Liver (tissue), 9 donors: ENCODE measurements around the gene ST8SIA1. TPM values are rescaled to one million over a fixed set of nuclear protein-coding genes. Genes with fewer than 3 reads are reported as not detected.

ENCODE experiments used
- DNase-seq: peaks from one replicate; pipeline ENCODE4 v3.0.0-alpha.2; 2017; ENCODE audit warnings: low spot score
- H3K27ac ChIP-seq, 2 donors: one replicate each; pipeline ENCODE4 v1.7.0; 2013; ENCODE audit warnings: inconsistent platforms in 2 of 2, low read length in 2 of 2, control low read depth in 1 of 2, low read depth in 1 of 2, mild to moderate bottlenecking in 1 of 2
- H3K27me3 ChIP-seq, 4 donors: one replicate each; pipeline versions ENCODE4 v1.6.1 to v1.7.0; 2013; ENCODE audit warnings: low read length in 3 of 4, inconsistent platforms in 1 of 4, mild to moderate bottlenecking in 1 of 4, moderate library complexity in 1 of 4; ENCODE audit not compliant: control insufficient read depth in 4 of 4, insufficient read depth in 4 of 4
- H3K36me3 ChIP-seq, 4 donors: one replicate each; pipeline versions ENCODE4 v1.6.1 to v1.7.0; 2013; ENCODE audit warnings: low read length in 3 of 4, mild to moderate bottlenecking in 3 of 4, low read depth in 1 of 4, moderate library complexity in 1 of 4; ENCODE audit not compliant: control insufficient read depth in 4 of 4, insufficient read depth in 3 of 4
- H3K4me1 ChIP-seq, 4 donors: one replicate each; pipeline versions ENCODE4 v1.6.1 to v1.7.0; 2013; ENCODE audit warnings: low read length in 3 of 4, mild to moderate bottlenecking in 3 of 4, moderate library complexity in 1 of 4; ENCODE audit not compliant: control insufficient read depth in 4 of 4, insufficient read depth in 4 of 4
- H3K4me3 ChIP-seq, 3 donors: one replicate each; pipeline versions ENCODE4 v1.6.1 to v1.7.0; 2013; ENCODE audit warnings: low read length in 3 of 3, control low read depth in 1 of 3, low read depth in 1 of 3, mild to moderate bottlenecking in 1 of 3
- H3K9ac ChIP-seq, 2 donors: one replicate each; pipeline ENCODE4 v1.7.0; 2013; ENCODE audit warnings: low read length in 2 of 2, mild to moderate bottlenecking in 2 of 2, moderate library complexity in 2 of 2, control low read depth in 1 of 2, low read depth in 1 of 2
- H3K9me3 ChIP-seq, 4 donors: one replicate each; pipeline versions ENCODE4 v1.6.1 to v1.7.0; 2013; ENCODE audit warnings: low read length in 3 of 4; ENCODE audit not compliant: control insufficient read depth in 4 of 4
- EGR1 ChIP-seq, 2 donors: IDR thresholded peaks; 2 replicates each; pipeline ENCODE4 v1.6.1; 2016 to 2018; ENCODE audit warnings: antibody characterized with exemption in 2 of 2, low read depth in 2 of 2
- FOXA1 ChIP-seq: IDR thresholded peaks from 2 replicates; pipeline ENCODE4 v1.6.1; 2016; ENCODE audit warnings: antibody characterized with exemption
- FOXA2 ChIP-seq: IDR thresholded peaks from 2 replicates; pipeline ENCODE4 v1.6.1; 2016; ENCODE audit warnings: antibody characterized with exemption
- GABPA ChIP-seq, 2 donors: IDR thresholded peaks in 1 of 2; conservative IDR thresholded peaks in 1 of 2; 2 replicates each; pipeline ENCODE4 v1.6.1; 2016; ENCODE audit warnings: antibody characterized with exemption in 2 of 2, mild to moderate bottlenecking in 1 of 2, moderate library complexity in 1 of 2
- HNF4A ChIP-seq, 2 donors: conservative IDR thresholded peaks; 2 replicates each; pipeline ENCODE4 v1.6.1; 2016; ENCODE audit warnings: antibody characterized with exemption in 2 of 2, mild to moderate bottlenecking in 2 of 2
- HNF4G ChIP-seq: IDR thresholded peaks from 2 replicates; pipeline ENCODE4 v1.6.1; 2016; ENCODE audit warnings: antibody characterized with exemption
- JUND ChIP-seq, 2 donors: IDR thresholded peaks; 2 replicates each; pipeline ENCODE4 v1.6.1; 2016; ENCODE audit warnings: antibody characterized with exemption in 2 of 2
- NR2F2 ChIP-seq: IDR thresholded peaks from 2 replicates; pipeline ENCODE4 v1.6.1; 2016; ENCODE audit warnings: antibody characterized with exemption
- RAD21 ChIP-seq, 2 donors: IDR thresholded peaks; 2 replicates each; pipeline ENCODE4 v1.6.1; 2016; ENCODE audit warnings: antibody characterized with exemption in 2 of 2, mild to moderate bottlenecking in 2 of 2
- RXRA ChIP-seq, 2 donors: IDR thresholded peaks; 2 replicates each; pipeline ENCODE4 v1.6.1; 2017 to 2018; ENCODE audit warnings: antibody characterized with exemption in 2 of 2, mild to moderate bottlenecking in 1 of 2
- SP1 ChIP-seq: IDR thresholded peaks from 2 replicates; pipeline ENCODE4 v1.6.1; 2018; ENCODE audit warnings: antibody characterized with exemption, mild to moderate bottlenecking
- TAF1 ChIP-seq: conservative IDR thresholded peaks from 2 replicates; pipeline ENCODE4 v1.6.1; 2016; ENCODE audit warnings: antibody characterized with exemption, mild to moderate bottlenecking
- YY1 ChIP-seq: IDR thresholded peaks from 2 replicates; pipeline ENCODE4 v1.6.1; 2016; ENCODE audit warnings: antibody characterized with exemption, mild to moderate bottlenecking
- polyA plus RNA-seq, 2 donors: library from polyadenylated mRNA; stranded (reverse) in 1 of 2; unstranded in 1 of 2; fragments of 200-250 nt in 1 of 2; fragments of >200 nt in 1 of 2; fragmentation: Nextera tagmentation in 1 of 2; extraction: Ambion mirVana in 1 of 2; gene quantifications; one replicate each; pipeline versions ENCODE4 v1.2.1 to v1.2.3, GENCODE V29; 2013 to 2015
- total RNA-seq, 2 donors: library from RNA; depleted of rRNA; stranded (reverse); fragments of >200 nt; gene quantifications; one replicate each; pipeline ENCODE4 v1.2.3, GENCODE V29; 2014
- TF ChIP-seq, protein P1 (sequence below): IDR thresholded peaks from 2 replicates; pipeline ENCODE4 v1.6.1; 2016; ENCODE audit warnings: antibody characterized with exemption, mild to moderate bottlenecking
- TF ChIP-seq, protein P2 (sequence below): IDR thresholded peaks from 2 replicates; pipeline ENCODE4 v1.6.1; 2016; ENCODE audit warnings: antibody characterized with exemption
- TF ChIP-seq, protein P3 (sequence below): IDR thresholded peaks from 2 replicates; pipeline ENCODE4 v1.6.1; 2016; ENCODE audit warnings: antibody characterized with exemption
- TF ChIP-seq, protein P4 (sequence below): fragments of 150-350 bp; IDR thresholded peaks from 2 replicates; pipeline ENCODE4 v1.5.1; 2017; ENCODE audit warnings: improper control_type of control experiment, low read depth, low read length; ENCODE audit not compliant: missing input control
- donor health status: healthy.
- donor health status: healthy.
- donor health status: healthy.
- donor health status: healthy.
- donor health status: healthy.

Gene ST8SIA1
- total and polyA plus RNA-seq, 4 donors: 0.02 to 1.0 (median 0.17) TPM; not detected in 1

DNA sequence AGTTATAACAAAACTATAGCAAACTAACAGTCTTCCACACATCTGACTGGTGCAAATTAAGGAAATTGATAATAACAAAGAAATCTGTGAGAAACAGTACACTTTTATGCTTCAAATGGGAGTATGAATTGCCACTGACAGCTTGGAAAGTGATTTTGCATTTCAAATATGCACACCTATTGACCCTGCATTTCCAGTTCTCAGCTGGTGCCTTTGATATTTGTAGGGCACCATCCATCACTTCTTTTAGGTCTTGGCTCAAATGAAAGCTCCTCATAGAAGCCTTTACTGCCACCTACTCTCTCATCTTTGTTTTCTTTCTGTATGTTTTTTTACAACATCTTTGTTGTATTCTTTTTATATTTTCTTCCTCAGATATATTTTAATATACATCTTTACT is 125.1 kb downstream of the ST8SIA1 start:
- Histone ChIP-seq H3K27ac (no peak overlapping the region), H3K4me1 (no peaks in the 10 kb centered on the region), H3K9ac (no peak overlapping the region), H3K9me3 (peaks cover 0 to 2% (median 0%) of the 10 kb centered on the region in 4 donors), H3K4me3 (no peak overlapping the region), H3K36me3 (no peaks in the 10 kb centered on the region), H3K27me3 (peaks cover 0 to 5% (median 0%) of the 10 kb centered on the region in 4 donors)
- no peak for DNase-seq
- TF ChIP-seq FOXA1: no peak
- TF ChIP-seq, protein P1, sequence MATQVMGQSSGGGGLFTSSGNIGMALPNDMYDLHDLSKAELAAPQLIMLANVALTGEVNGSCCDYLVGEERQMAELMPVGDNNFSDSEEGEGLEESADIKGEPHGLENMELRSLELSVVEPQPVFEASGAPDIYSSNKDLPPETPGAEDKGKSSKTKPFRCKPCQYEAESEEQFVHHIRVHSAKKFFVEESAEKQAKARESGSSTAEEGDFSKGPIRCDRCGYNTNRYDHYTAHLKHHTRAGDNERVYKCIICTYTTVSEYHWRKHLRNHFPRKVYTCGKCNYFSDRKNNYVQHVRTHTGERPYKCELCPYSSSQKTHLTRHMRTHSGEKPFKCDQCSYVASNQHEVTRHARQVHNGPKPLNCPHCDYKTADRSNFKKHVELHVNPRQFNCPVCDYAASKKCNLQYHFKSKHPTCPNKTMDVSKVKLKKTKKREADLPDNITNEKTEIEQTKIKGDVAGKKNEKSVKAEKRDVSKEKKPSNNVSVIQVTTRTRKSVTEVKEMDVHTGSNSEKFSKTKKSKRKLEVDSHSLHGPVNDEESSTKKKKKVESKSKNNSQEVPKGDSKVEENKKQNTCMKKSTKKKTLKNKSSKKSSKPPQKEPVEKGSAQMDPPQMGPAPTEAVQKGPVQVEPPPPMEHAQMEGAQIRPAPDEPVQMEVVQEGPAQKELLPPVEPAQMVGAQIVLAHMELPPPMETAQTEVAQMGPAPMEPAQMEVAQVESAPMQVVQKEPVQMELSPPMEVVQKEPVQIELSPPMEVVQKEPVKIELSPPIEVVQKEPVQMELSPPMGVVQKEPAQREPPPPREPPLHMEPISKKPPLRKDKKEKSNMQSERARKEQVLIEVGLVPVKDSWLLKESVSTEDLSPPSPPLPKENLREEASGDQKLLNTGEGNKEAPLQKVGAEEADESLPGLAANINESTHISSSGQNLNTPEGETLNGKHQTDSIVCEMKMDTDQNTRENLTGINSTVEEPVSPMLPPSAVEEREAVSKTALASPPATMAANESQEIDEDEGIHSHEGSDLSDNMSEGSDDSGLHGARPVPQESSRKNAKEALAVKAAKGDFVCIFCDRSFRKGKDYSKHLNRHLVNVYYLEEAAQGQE: no peak
- TF ChIP-seq, protein P2, sequence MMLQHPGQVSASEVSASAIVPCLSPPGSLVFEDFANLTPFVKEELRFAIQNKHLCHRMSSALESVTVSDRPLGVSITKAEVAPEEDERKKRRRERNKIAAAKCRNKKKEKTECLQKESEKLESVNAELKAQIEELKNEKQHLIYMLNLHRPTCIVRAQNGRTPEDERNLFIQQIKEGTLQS: no peak
- no peak for TF ChIP-seq EGR1 (IDR thresholded peaks at IDR 0.05; ENCODE audit: low read depth in 2 of 2)
- TF ChIP-seq GABPA (IDR thresholded peaks at IDR 0.05 in 1 of 2, conservative IDR thresholded peaks at IDR 0.05 in 1 of 2): no peak
- no peak for TF ChIP-seq JUND (IDR thresholded peaks at IDR 0.05)
- TF ChIP-seq, protein P3, sequence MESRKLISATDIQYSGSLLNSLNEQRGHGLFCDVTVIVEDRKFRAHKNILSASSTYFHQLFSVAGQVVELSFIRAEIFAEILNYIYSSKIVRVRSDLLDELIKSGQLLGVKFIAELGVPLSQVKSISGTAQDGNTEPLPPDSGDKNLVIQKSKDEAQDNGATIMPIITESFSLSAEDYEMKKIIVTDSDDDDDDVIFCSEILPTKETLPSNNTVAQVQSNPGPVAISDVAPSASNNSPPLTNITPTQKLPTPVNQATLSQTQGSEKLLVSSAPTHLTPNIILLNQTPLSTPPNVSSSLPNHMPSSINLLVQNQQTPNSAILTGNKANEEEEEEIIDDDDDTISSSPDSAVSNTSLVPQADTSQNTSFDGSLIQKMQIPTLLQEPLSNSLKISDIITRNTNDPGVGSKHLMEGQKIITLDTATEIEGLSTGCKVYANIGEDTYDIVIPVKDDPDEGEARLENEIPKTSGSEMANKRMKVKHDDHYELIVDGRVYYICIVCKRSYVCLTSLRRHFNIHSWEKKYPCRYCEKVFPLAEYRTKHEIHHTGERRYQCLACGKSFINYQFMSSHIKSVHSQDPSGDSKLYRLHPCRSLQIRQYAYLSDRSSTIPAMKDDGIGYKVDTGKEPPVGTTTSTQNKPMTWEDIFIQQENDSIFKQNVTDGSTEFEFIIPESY: no peak
- no peak for TF ChIP-seq FOXA2
- no peak for TF ChIP-seq HNF4A (conservative IDR thresholded peaks at IDR 0.05)
- TF ChIP-seq TAF1: no peak
- TF ChIP-seq YY1: no peak
- TF ChIP-seq, protein P4, sequence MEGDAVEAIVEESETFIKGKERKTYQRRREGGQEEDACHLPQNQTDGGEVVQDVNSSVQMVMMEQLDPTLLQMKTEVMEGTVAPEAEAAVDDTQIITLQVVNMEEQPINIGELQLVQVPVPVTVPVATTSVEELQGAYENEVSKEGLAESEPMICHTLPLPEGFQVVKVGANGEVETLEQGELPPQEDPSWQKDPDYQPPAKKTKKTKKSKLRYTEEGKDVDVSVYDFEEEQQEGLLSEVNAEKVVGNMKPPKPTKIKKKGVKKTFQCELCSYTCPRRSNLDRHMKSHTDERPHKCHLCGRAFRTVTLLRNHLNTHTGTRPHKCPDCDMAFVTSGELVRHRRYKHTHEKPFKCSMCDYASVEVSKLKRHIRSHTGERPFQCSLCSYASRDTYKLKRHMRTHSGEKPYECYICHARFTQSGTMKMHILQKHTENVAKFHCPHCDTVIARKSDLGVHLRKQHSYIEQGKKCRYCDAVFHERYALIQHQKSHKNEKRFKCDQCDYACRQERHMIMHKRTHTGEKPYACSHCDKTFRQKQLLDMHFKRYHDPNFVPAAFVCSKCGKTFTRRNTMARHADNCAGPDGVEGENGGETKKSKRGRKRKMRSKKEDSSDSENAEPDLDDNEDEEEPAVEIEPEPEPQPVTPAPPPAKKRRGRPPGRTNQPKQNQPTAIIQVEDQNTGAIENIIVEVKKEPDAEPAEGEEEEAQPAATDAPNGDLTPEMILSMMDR: no peak
- no peak for TF ChIP-seq RXRA (IDR thresholded peaks at IDR 0.05)
- no peak for TF ChIP-seq NR2F2
- TF ChIP-seq HNF4G: no peak
- no peak for TF ChIP-seq RAD21 (IDR thresholded peaks at IDR 0.05)
- TF ChIP-seq SP1: no peak
